Endometrium (tissue), 2 donors: ENCODE data around the gene TRIM14.
"Not testable (repeated sequence)": the region's sequence is repeated elsewhere in the genome, so short reads cannot be mapped to it uniquely, and the experiment has no call there.

Experiments
- FAIRE-seq: peaks from 2 replicates; lab custom pipeline; 2012; peaks lifted over from hg19 to GRCh38; lab: Jason Lieb, UNC
- donor health status: control.
- donor health status: control.

Gene TRIM14

GRCh38 chr9:98107926-98108325, 11.1 kb downstream of the TRIM14 start:
- FAIRE-seq: no peak

GRCh38 chr9:98105006-98105405, 14.0 kb downstream of the TRIM14 start:
- no peak for FAIRE-seq

GRCh38 chr9:98104445-98104881, 14.6 kb downstream of the TRIM14 start:
- FAIRE-seq: no peak

GRCh38 chr9:98101868-98102273, 17.2 kb downstream of the TRIM14 start:
- no peak for FAIRE-seq

GRCh38 chr9:98101416-98101815, 17.6 kb downstream of the TRIM14 start:
- FAIRE-seq: no peak

- FAIRE-seq: no peak
Measured at GRCh38 chr9:98100456-98100855, 18.6 kb downstream of the TRIM14 start.

GRCh38 chr9:98099898-98100297, 19.1 kb downstream of the TRIM14 start:
- FAIRE-seq: no peak

GRCh38 chr9:98099346-98099745, 19.7 kb downstream of the TRIM14 start:
- no peak for FAIRE-seq

- FAIRE-seq: no peak
Measured at GRCh38 chr9:98097836-98098235, 21.2 kb downstream of the TRIM14 start.

GRCh38 chr9:98096091-98096490, 22.9 kb downstream of the TRIM14 start:
- FAIRE-seq: no peak

GRCh38 chr9:98095401-98095800, 23.6 kb downstream of the TRIM14 start:
- FAIRE-seq: no peak

GRCh38 chr9:98094851-98095250, 24.2 kb downstream of the TRIM14 start:
- no peak for FAIRE-seq

GRCh38 chr9:98094316-98094715, 24.7 kb downstream of the TRIM14 start:
- no peak for FAIRE-seq

- FAIRE-seq: no peak
Measured at GRCh38 chr9:98092613-98092931, 26.4 kb downstream of the TRIM14 start.

- no peak for FAIRE-seq
Measured at GRCh38 chr9:98091735-98092612, 27.0 kb downstream of the TRIM14 start.

GRCh38 chr9:98090674-98091073, 28.3 kb downstream of the TRIM14 start:
- FAIRE-seq: not testable (repeated sequence)

GRCh38 chr9:98087420-98088354, 31.3 kb downstream of the TRIM14 start:
- no peak for FAIRE-seq

- no peak for FAIRE-seq
Measured at GRCh38 chr9:98086461-98086860, 32.6 kb downstream of the TRIM14 start.

- FAIRE-seq: no peak
Measured at GRCh38 chr9:98085944-98086343, 33.1 kb downstream of the TRIM14 start.

GRCh38 chr9:98085058-98085457, 34.0 kb downstream of the TRIM14 start:
- no peak for FAIRE-seq

- no peak for FAIRE-seq
Measured at GRCh38 chr9:98084396-98084795, 34.6 kb downstream of the TRIM14 start.

GRCh38 chr9:98083566-98084183, 35.3 kb downstream of the TRIM14 start:
- no peak for FAIRE-seq

- FAIRE-seq: no peak
Measured at GRCh38 chr9:98083061-98083501, 35.9 kb downstream of the TRIM14 start.
